ENCODE results near the gene DGKE.

The DGKE gene

GRCh38 chr17:56896968-56897359 lies 63.0 kb downstream of the DGKE start:
- H3K9me3 ChIP-seq (ENCODE audit: control insufficient read depth, low read length) = no peaks in the 10 kb centered on the region
- DNase-seq = no peak
- H3K27ac ChIP-seq (ENCODE audit: insufficient read depth, low read length, poor library complexity, severe bottlenecking) = no peak overlapping the region
- H3K36me3 ChIP-seq (ENCODE audit: control insufficient read depth, insufficient read depth, low read length) = peaks cover 88% of the 10 kb centered on the region
- H3K4me1 ChIP-seq (ENCODE audit: control insufficient read depth, insufficient read depth, low read length, poor library complexity, severe bottlenecking) = no peaks in the 10 kb centered on the region
- H3K27me3 ChIP-seq (replicated peaks; ENCODE audit: control insufficient read depth, insufficient read depth, low read length, poor library complexity, severe bottlenecking) = no peaks in the 10 kb centered on the region
- H3K4me3 ChIP-seq (ENCODE audit: insufficient read depth, low read depth, low read length, poor library complexity, severe bottlenecking) = no peak overlapping the region

- no peaks in the 10 kb centered on the region for H3K27me3 ChIP-seq (replicated peaks; ENCODE audit: control insufficient read depth, insufficient read depth, low read length, poor library complexity, severe bottlenecking)
- DNase-seq = no peak
- H3K36me3 ChIP-seq (ENCODE audit: control insufficient read depth, insufficient read depth, low read length) = peaks cover 88% of the 10 kb centered on the region
- H3K4me3 ChIP-seq (ENCODE audit: insufficient read depth, low read depth, low read length, poor library complexity, severe bottlenecking) = no peak overlapping the region
- no peaks in the 10 kb centered on the region for H3K4me1 ChIP-seq (ENCODE audit: control insufficient read depth, insufficient read depth, low read length, poor library complexity, severe bottlenecking)
- H3K9me3 ChIP-seq (ENCODE audit: control insufficient read depth, low read length) = no peaks in the 10 kb centered on the region
- no peak overlapping the region for H3K27ac ChIP-seq (ENCODE audit: insufficient read depth, low read length, poor library complexity, severe bottlenecking)
Observed at GRCh38 chr17:56897646-56898424, 63.9 kb downstream of the DGKE start.

- Histone ChIP-seq H3K36me3 (ENCODE audit: control insufficient read depth, insufficient read depth, low read length) (peaks cover 84% of the 10 kb centered on the region), H3K4me1 (ENCODE audit: control insufficient read depth, insufficient read depth, low read length, poor library complexity, severe bottlenecking) (no peaks in the 10 kb centered on the region), H3K4me3 (ENCODE audit: insufficient read depth, low read depth, low read length, poor library complexity, severe bottlenecking) (no peak overlapping the region), H3K27me3 (replicated peaks; ENCODE audit: control insufficient read depth, insufficient read depth, low read length, poor library complexity, severe bottlenecking) (no peaks in the 10 kb centered on the region), H3K27ac (ENCODE audit: insufficient read depth, low read length, poor library complexity, severe bottlenecking) (no peak overlapping the region), H3K9me3 (ENCODE audit: control insufficient read depth, low read length) (no peaks in the 10 kb centered on the region)
- DNase-seq = no peak
Observed at GRCh38 chr17:56898874-56899273, 64.9 kb downstream of the DGKE start.

GRCh38 chr17:56899403-56899802 lies 65.5 kb downstream of the DGKE start:
- Histone ChIP-seq H3K27me3 (replicated peaks; ENCODE audit: control insufficient read depth, insufficient read depth, low read length, poor library complexity, severe bottlenecking) (no peaks in the 10 kb centered on the region), H3K36me3 (ENCODE audit: control insufficient read depth, insufficient read depth, low read length) (peaks cover 86% of the 10 kb centered on the region), H3K27ac (ENCODE audit: insufficient read depth, low read length, poor library complexity, severe bottlenecking) (no peak overlapping the region), H3K4me1 (ENCODE audit: control insufficient read depth, insufficient read depth, low read length, poor library complexity, severe bottlenecking) (no peaks in the 10 kb centered on the region), H3K4me3 (ENCODE audit: insufficient read depth, low read depth, low read length, poor library complexity, severe bottlenecking) (no peak overlapping the region), H3K9me3 (ENCODE audit: control insufficient read depth, low read length) (no peaks in the 10 kb centered on the region)
- no peak for DNase-seq

- Histone ChIP-seq H3K27ac (ENCODE audit: insufficient read depth, low read length, poor library complexity, severe bottlenecking) (no peak overlapping the region), H3K4me1 (ENCODE audit: control insufficient read depth, insufficient read depth, low read length, poor library complexity, severe bottlenecking) (no peaks in the 10 kb centered on the region), H3K36me3 (ENCODE audit: control insufficient read depth, insufficient read depth, low read length) (peaks cover 79% of the 10 kb centered on the region)
Observed at GRCh38 chr17:56902348-56902747, 68.4 kb downstream of the DGKE start.

GRCh38 chr17:56903560-56903959 lies 69.6 kb downstream of the DGKE start:
- H3K27ac ChIP-seq (ENCODE audit: insufficient read depth, low read length, poor library complexity, severe bottlenecking) = no peak overlapping the region
- H3K27me3 ChIP-seq (replicated peaks; ENCODE audit: control insufficient read depth, insufficient read depth, low read length, poor library complexity, severe bottlenecking) = no peaks in the 10 kb centered on the region
- peaks cover 79% of the 10 kb centered on the region for H3K36me3 ChIP-seq (ENCODE audit: control insufficient read depth, insufficient read depth, low read length)
- DNase-seq = no peak
- H3K9me3 ChIP-seq (ENCODE audit: control insufficient read depth, low read length) = no peaks in the 10 kb centered on the region
- H3K4me3 ChIP-seq (ENCODE audit: insufficient read depth, low read depth, low read length, poor library complexity, severe bottlenecking) = no peak overlapping the region
- peaks cover 5% of the 10 kb centered on the region for H3K4me1 ChIP-seq (ENCODE audit: control insufficient read depth, insufficient read depth, low read length, poor library complexity, severe bottlenecking)

More at GRCh38 chr17:56902348-56902747, 68.4 kb downstream of the DGKE start:
- H3K9me3 ChIP-seq (ENCODE audit: control insufficient read depth, low read length) = no peaks in the 10 kb centered on the region
- DNase-seq = no peak
- H3K4me3 ChIP-seq (ENCODE audit: insufficient read depth, low read depth, low read length, poor library complexity, severe bottlenecking) = no peak overlapping the region
- H3K27me3 ChIP-seq (replicated peaks; ENCODE audit: control insufficient read depth, insufficient read depth, low read length, poor library complexity, severe bottlenecking) = no peaks in the 10 kb centered on the region

- Histone ChIP-seq H3K27me3 (replicated peaks; ENCODE audit: control insufficient read depth, insufficient read depth, low read length, poor library complexity, severe bottlenecking) (no peaks in the 10 kb centered on the region), H3K4me1 (ENCODE audit: control insufficient read depth, insufficient read depth, low read length, poor library complexity, severe bottlenecking) (peaks cover 19% of the 10 kb centered on the region), H3K27ac (ENCODE audit: insufficient read depth, low read length, poor library complexity, severe bottlenecking) (no peak overlapping the region), H3K36me3 (ENCODE audit: control insufficient read depth, insufficient read depth, low read length) (peaks cover 41% of the 10 kb centered on the region), H3K9me3 (ENCODE audit: control insufficient read depth, low read length) (no peaks in the 10 kb centered on the region), H3K4me3 (ENCODE audit: insufficient read depth, low read depth, low read length, poor library complexity, severe bottlenecking) (no peak overlapping the region)
- no peak for DNase-seq
Observed at GRCh38 chr17:56908001-56908542, 74.1 kb downstream of the DGKE start.

- Histone ChIP-seq H3K9me3 (ENCODE audit: control insufficient read depth, low read length) (no peaks in the 10 kb centered on the region), H3K27me3 (replicated peaks; ENCODE audit: control insufficient read depth, insufficient read depth, low read length, poor library complexity, severe bottlenecking) (no peaks in the 10 kb centered on the region), H3K4me1 (ENCODE audit: control insufficient read depth, insufficient read depth, low read length, poor library complexity, severe bottlenecking) (peaks cover 24% of the 10 kb centered on the region), H3K27ac (ENCODE audit: insufficient read depth, low read length, poor library complexity, severe bottlenecking) (no peak overlapping the region), H3K4me3 (ENCODE audit: insufficient read depth, low read depth, low read length, poor library complexity, severe bottlenecking) (no peak overlapping the region), H3K36me3 (ENCODE audit: control insufficient read depth, insufficient read depth, low read length) (peaks cover 24% of the 10 kb centered on the region)
- DNase-seq = no peak
Observed at GRCh38 chr17:56909742-56910508, 76.0 kb downstream of the DGKE start.

- H3K9me3 ChIP-seq (ENCODE audit: control insufficient read depth, low read length) = no peaks in the 10 kb centered on the region
- no peak overlapping the region for H3K4me3 ChIP-seq (ENCODE audit: insufficient read depth, low read depth, low read length, poor library complexity, severe bottlenecking)
- peaks cover 26% of the 10 kb centered on the region for H3K4me1 ChIP-seq (ENCODE audit: control insufficient read depth, insufficient read depth, low read length, poor library complexity, severe bottlenecking)
- H3K36me3 ChIP-seq (ENCODE audit: control insufficient read depth, insufficient read depth, low read length) = peaks cover 21% of the 10 kb centered on the region
- DNase-seq = no peak
- no peaks in the 10 kb centered on the region for H3K27me3 ChIP-seq (replicated peaks; ENCODE audit: control insufficient read depth, insufficient read depth, low read length, poor library complexity, severe bottlenecking)
- no peak overlapping the region for H3K27ac ChIP-seq (ENCODE audit: insufficient read depth, low read length, poor library complexity, severe bottlenecking)
Observed at GRCh38 chr17:56910509-56911235, 76.7 kb downstream of the DGKE start.

Measured in effector memory CD4-positive, alpha-beta T cell (primary cell).